ENCODE results near the gene FMO4.

Gene FMO4

GRCh38 chr1:171295821-171296220 lies 18.2 kb upstream of the FMO4 start:
- no peaks in the 10 kb centered on the region for H3K4me1 ChIP-seq (ENCODE audit: insufficient read depth, low read length, severe bottlenecking)

GRCh38 chr1:171296897-171297296 lies 17.1 kb upstream of the FMO4 start:
- Histone ChIP-seq H3K36me3 (ENCODE audit: insufficient read depth, low read length) (no peaks in the 10 kb centered on the region; the same call in 1 of the 2 replicates), H3K9me2 (ENCODE audit: low read depth, low read length) (no peaks in the 10 kb centered on the region), H2AFZ (ENCODE audit: low read length) (no peak overlapping the region), H3K4me2 (ENCODE audit: low read length) (no peak overlapping the region), H3K27me3 (ENCODE audit: insufficient read depth, low read length) (peaks cover 3% of the 10 kb centered on the region; the same call in 1 of the 2 replicates), H3K4me3 (ENCODE audit: low read depth, low read length, poor library complexity, severe bottlenecking) (no peak overlapping the region), H3K79me2 (ENCODE audit: insufficient read depth, low read length) (no peaks in the 10 kb centered on the region), H3K9me3 (ENCODE audit: low read length) (peaks cover 6% of the 10 kb centered on the region; the same call in 1 of the 2 replicates), H3K4me1 (ENCODE audit: insufficient read depth, low read length, severe bottlenecking) (no peaks in the 10 kb centered on the region), H3F3A (ENCODE audit: insufficient read depth, low read length) (no peaks in the 10 kb centered on the region), H4K20me1 (ENCODE audit: insufficient read depth, low read length) (no peaks in the 10 kb centered on the region), H3K27ac (ENCODE audit: low read depth, low read length, poor library complexity, severe bottlenecking) (no peak overlapping the region), H3K9ac (ENCODE audit: low read length) (no peak overlapping the region)
- TF ChIP-seq EZH2 (IDR thresholded peaks at IDR 0.05; ENCODE audit: borderline replicate concordance, low read length) (no peak), CTCF (IDR thresholded peaks at IDR 0.05; ENCODE audit: low read length) (no peak)

More at GRCh38 chr1:171295821-171296220, 18.2 kb upstream of the FMO4 start:
- Histone ChIP-seq H3K27me3 (ENCODE audit: insufficient read depth, low read length) (peaks cover 3% of the 10 kb centered on the region; the same call in 1 of the 2 replicates), H3K36me3 (ENCODE audit: insufficient read depth, low read length) (no peaks in the 10 kb centered on the region), H2AFZ (ENCODE audit: low read length) (no peak overlapping the region), H3K27ac (ENCODE audit: low read depth, low read length, poor library complexity, severe bottlenecking) (no peak overlapping the region), H4K20me1 (ENCODE audit: insufficient read depth, low read length) (no peaks in the 10 kb centered on the region), H3K79me2 (ENCODE audit: insufficient read depth, low read length) (no peaks in the 10 kb centered on the region), H3K9me3 (ENCODE audit: low read length) (peaks cover 2% of the 10 kb centered on the region; the same call in 1 of the 2 replicates), H3K4me2 (ENCODE audit: low read length) (no peak overlapping the region), H3K9me2 (ENCODE audit: low read depth, low read length) (no peaks in the 10 kb centered on the region), H3K4me3 (ENCODE audit: low read depth, low read length, poor library complexity, severe bottlenecking) (no peak overlapping the region), H3F3A (ENCODE audit: insufficient read depth, low read length) (no peaks in the 10 kb centered on the region), H3K9ac (ENCODE audit: low read length) (no peak overlapping the region)
- TF ChIP-seq CTCF (IDR thresholded peaks at IDR 0.05; ENCODE audit: low read length) (no peak), EZH2 (IDR thresholded peaks at IDR 0.05; ENCODE audit: borderline replicate concordance, low read length) (no peak)

- Histone ChIP-seq H3K9me2 (ENCODE audit: low read depth, low read length) (no peaks in the 10 kb centered on the region), H3K36me3 (ENCODE audit: insufficient read depth, low read length) (no peaks in the 10 kb centered on the region; the same call in 1 of the 2 replicates), H3K4me3 (ENCODE audit: low read depth, low read length, poor library complexity, severe bottlenecking) (no peak overlapping the region), H3F3A (ENCODE audit: insufficient read depth, low read length) (no peaks in the 10 kb centered on the region), H3K9ac (ENCODE audit: low read length) (no peak overlapping the region), H3K27ac (ENCODE audit: low read depth, low read length, poor library complexity, severe bottlenecking) (no peak overlapping the region), H3K27me3 (ENCODE audit: insufficient read depth, low read length) (peaks cover 3% of the 10 kb centered on the region; the same call in 1 of the 2 replicates), H3K4me1 (ENCODE audit: insufficient read depth, low read length, severe bottlenecking) (no peaks in the 10 kb centered on the region), H4K20me1 (ENCODE audit: insufficient read depth, low read length) (no peaks in the 10 kb centered on the region), H3K4me2 (ENCODE audit: low read length) (no peak overlapping the region), H3K79me2 (ENCODE audit: insufficient read depth, low read length) (no peaks in the 10 kb centered on the region), H2AFZ (ENCODE audit: low read length) (no peak overlapping the region), H3K9me3 (ENCODE audit: low read length) (peaks cover 6% of the 10 kb centered on the region; the same call in 1 of the 2 replicates)
- TF ChIP-seq EZH2 (IDR thresholded peaks at IDR 0.05; ENCODE audit: borderline replicate concordance, low read length) = no peak
- TF ChIP-seq CTCF (IDR thresholded peaks at IDR 0.05; ENCODE audit: low read length) = no peak
Observed at GRCh38 chr1:171298696-171299095, 15.3 kb upstream of the FMO4 start.

Measured in OCI-LY1 (cell line).